Gastroesophageal sphincter (tissue), 4 donors: ENCODE measurements around the gene PIP5K1B. TPM values are rescaled to one million over a fixed set of nuclear protein-coding genes. Genes with fewer than 3 reads are reported as not detected.

Source experiments
- ATAC-seq: fragments of 150-250 bp; one replicate; pipeline ENCODE4 v1.9.1; 2016; ENCODE audit warnings: mild to moderate bottlenecking, moderate library complexity
- H3K27ac ChIP-seq, 4 donors: fragments of 200-600 bp; sonication (generic) in 3 of 4; 1 replicate in 3 of 4; 2 replicates in 1 of 4; pipeline ENCODE4 v1.5.1; 2016 to 2019
- H3K27me3 ChIP-seq: fragments of 200-600 bp; sonication (generic); one replicate; pipeline ENCODE4 v1.5.1; 2019
- H3K36me3 ChIP-seq, 2 donors: fragments of 200-600 bp; sonication (generic); one replicate each; pipeline ENCODE4 v1.5.1; 2019; ENCODE audit warnings: control low read depth in 1 of 2
- H3K4me1 ChIP-seq, 3 donors: fragments of 200-600 bp; sonication (generic); 1 replicate in 2 of 3; 2 replicates in 1 of 3; pipeline ENCODE4 v1.5.1; 2016 to 2019; ENCODE audit warnings: control low read depth in 2 of 3
- H3K4me3 ChIP-seq, 2 donors: fragments of 200-600 bp; sonication (generic); one replicate each; pipeline ENCODE4 v1.5.1; 2019; ENCODE audit warnings: mild to moderate bottlenecking in 1 of 2, moderate library complexity in 1 of 2
- H3K9me3 ChIP-seq, 3 donors: fragments of 200-600 bp; sonication (generic); one replicate each; pipeline ENCODE4 v1.5.1; 2017 to 2019; ENCODE audit warnings: control low read depth in 2 of 3
- EP300 ChIP-seq: sonication (generic); formaldehyde crosslinking; IDR thresholded peaks from one replicate; pipeline ENCODE4 v1.6.1; 2017; ENCODE audit warnings: antibody characterized with exemption, mild to moderate bottlenecking
- POLR2A ChIP-seq, 2 donors: fragments of 450-650 bp; IDR thresholded peaks; one replicate each; pipeline ENCODE4 v1.6.1; 2017; ENCODE audit warnings: antibody characterized with exemption in 2 of 2, mild to moderate bottlenecking in 2 of 2, moderate library complexity in 1 of 2
- POLR2AphosphoS5 ChIP-seq: sonication (generic); formaldehyde crosslinking; IDR thresholded peaks from one replicate; pipeline ENCODE4 v1.6.1; 2017; ENCODE audit warnings: antibody characterized with exemption
- WGBS, 2 donors: methylation state at CpG; one replicate each; pipeline ENCODE4 v1.1.5; 2018; ENCODE audit warnings: low coverage in 1 of 2; 5-methylcytosine and 5-hydroxymethylcytosine counted together
- total RNA-seq, 4 donors: library from RNA; depleted of rRNA; stranded (reverse); fragments of >200 nt; gene quantifications; one replicate each; pipeline ENCODE4 v1.1.0, GENCODE V29; 2016
- TF ChIP-seq, protein P1 (sequence below), 4 experiments: fragments of 200-600 bp in 2 of 4; fragments of 450-650 bp in 2 of 4; sonication (generic) in 1 of 4; IDR thresholded peaks; one replicate each; pipeline ENCODE4 v1.5.1; 2017 to 2019; ENCODE audit warnings: antibody characterized with exemption in 4 of 4, mild to moderate bottlenecking in 2 of 4, moderate library complexity in 2 of 4

PIP5K1B gene
- total RNA-seq, 4 donors from 2014 or later, result 0.67 to 5.1 (median 1.2) TPM

- WGBS, 2 donors, result 86 to 90% methylated on average over 11 to 14 of the region's 14 CpGs
- Histone ChIP-seq H3K4me1 (no peaks in the 10 kb centered on the region), H3K27me3 (no peaks in the 10 kb centered on the region), H3K27ac (no peak overlapping the region), H3K4me3 (no peak overlapping the region), H3K9me3 (no peaks in the 10 kb centered on the region), H3K36me3 (no peaks in the 10 kb centered on the region)
- TF ChIP-seq POLR2AphosphoS5 (no peak), EP300 (no peak), POLR2A (IDR thresholded peaks at IDR 0.05) (no peak)
- TF ChIP-seq, protein P1, sequence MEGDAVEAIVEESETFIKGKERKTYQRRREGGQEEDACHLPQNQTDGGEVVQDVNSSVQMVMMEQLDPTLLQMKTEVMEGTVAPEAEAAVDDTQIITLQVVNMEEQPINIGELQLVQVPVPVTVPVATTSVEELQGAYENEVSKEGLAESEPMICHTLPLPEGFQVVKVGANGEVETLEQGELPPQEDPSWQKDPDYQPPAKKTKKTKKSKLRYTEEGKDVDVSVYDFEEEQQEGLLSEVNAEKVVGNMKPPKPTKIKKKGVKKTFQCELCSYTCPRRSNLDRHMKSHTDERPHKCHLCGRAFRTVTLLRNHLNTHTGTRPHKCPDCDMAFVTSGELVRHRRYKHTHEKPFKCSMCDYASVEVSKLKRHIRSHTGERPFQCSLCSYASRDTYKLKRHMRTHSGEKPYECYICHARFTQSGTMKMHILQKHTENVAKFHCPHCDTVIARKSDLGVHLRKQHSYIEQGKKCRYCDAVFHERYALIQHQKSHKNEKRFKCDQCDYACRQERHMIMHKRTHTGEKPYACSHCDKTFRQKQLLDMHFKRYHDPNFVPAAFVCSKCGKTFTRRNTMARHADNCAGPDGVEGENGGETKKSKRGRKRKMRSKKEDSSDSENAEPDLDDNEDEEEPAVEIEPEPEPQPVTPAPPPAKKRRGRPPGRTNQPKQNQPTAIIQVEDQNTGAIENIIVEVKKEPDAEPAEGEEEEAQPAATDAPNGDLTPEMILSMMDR (IDR thresholded peaks at IDR 0.05), result no peak
- no peak for ATAC-seq
Observed at GRCh38 chr9:68827837-68828744, 123.1 kb downstream of the PIP5K1B start.

- H3K27me3 ChIP-seq, result no peaks in the 10 kb centered on the region
- no peaks in the 10 kb centered on the region for H3K9me3 ChIP-seq
- TF ChIP-seq, protein P1 (IDR thresholded peaks at IDR 0.05), result no peak
- TF ChIP-seq POLR2AphosphoS5 (no peak), POLR2A (IDR thresholded peaks at IDR 0.05) (no peak), EP300 (no peak)
- no peak overlapping the region for H3K4me3 ChIP-seq
- no peak overlapping the region for H3K27ac ChIP-seq
- no peak for ATAC-seq
- no peaks in the 10 kb centered on the region for H3K36me3 ChIP-seq
- H3K4me1 ChIP-seq, result no peaks in the 10 kb centered on the region
Observed at GRCh38 chr9:68832101-68832500, 127.1 kb downstream of the PIP5K1B start.

GRCh38 chr9:68832861-68833518 is 128.0 kb downstream of the PIP5K1B start:
- 40 to 74% methylated on average over 1 to 7 of the region's 7 CpGs for whole genome bisulfite sequencing, 2 donors
- no peak for ATAC-seq
- no peak overlapping the region for H3K27ac ChIP-seq

GRCh38 chr9:68834931-68835520 is 130.0 kb downstream of the PIP5K1B start:
- Histone ChIP-seq H3K36me3 (no peaks in the 10 kb centered on the region), H3K27me3 (no peaks in the 10 kb centered on the region), H3K4me3 (no peak overlapping the region), H3K9me3 (no peaks in the 10 kb centered on the region), H3K27ac (no peak overlapping the region), H3K4me1 (no peaks in the 10 kb centered on the region)
- TF ChIP-seq EP300, result no peak
- no peak for TF ChIP-seq POLR2AphosphoS5
- TF ChIP-seq, protein P1 (IDR thresholded peaks at IDR 0.05), result no peak
- TF ChIP-seq POLR2A (IDR thresholded peaks at IDR 0.05), result no peak
- ATAC-seq, result no peak
- WGBS, 2 donors, result 58 to 86% methylated on average over 1 to 2 of the region's 2 CpGs

More at GRCh38 chr9:68832861-68833518, 128.0 kb downstream of the PIP5K1B start:
- Histone ChIP-seq H3K36me3 (no peaks in the 10 kb centered on the region), H3K4me3 (no peak overlapping the region), H3K4me1 (no peaks in the 10 kb centered on the region), H3K27me3 (no peaks in the 10 kb centered on the region), H3K9me3 (no peaks in the 10 kb centered on the region)
- TF ChIP-seq, protein P1 (IDR thresholded peaks at IDR 0.05), result no peak
- TF ChIP-seq POLR2AphosphoS5 (no peak), EP300 (no peak), POLR2A (IDR thresholded peaks at IDR 0.05) (no peak)
